HL-60 (cell line): ENCODE measurements around the gene HPN.

Experiments
- DNase-seq, 2 experiments: peaks; one replicate each; pipeline ENCODE4 v3.0.0-alpha.2; 2010 to 2020; ENCODE audit warnings: low read depth in 1 of 2, low spot score in 1 of 2
- H3K27ac ChIP-seq: fragments of 250-450 bp; sonication (Bioruptor Pico); replicated peaks from 2 replicates; pipeline ENCODE4 v1.5.1; 2020; ENCODE audit warnings: mild to moderate bottlenecking, moderate library complexity
- H3K27me3 ChIP-seq: fragments of 250-450 bp; sonication (Bioruptor Pico); 2 replicates; pipeline ENCODE4 v1.5.1; 2021; ENCODE audit warnings: mild to moderate bottlenecking, moderate library complexity; ENCODE audit not compliant: insufficient read depth, poor library complexity, severe bottlenecking
- H3K4me3 ChIP-seq: replicated peaks from 2 replicates; pipeline ENCODE4 v1.5.1; 2011; ENCODE audit warnings: mild to moderate bottlenecking, control low read depth, low read length; ENCODE audit not compliant: insufficient read depth
- GABPA ChIP-seq: IDR thresholded peaks from 2 replicates; pipeline ENCODE4 v1.6.1; 2012; ENCODE audit warnings: low read depth
- POLR2AphosphoS5 ChIP-seq: IDR thresholded peaks from 2 replicates; pipeline ENCODE4 v1.6.1; 2012; ENCODE audit warnings: low read depth
- SPI1 ChIP-seq: IDR thresholded peaks from 2 replicates; pipeline ENCODE4 v1.6.1; 2012; ENCODE audit warnings: low read depth, mild to moderate bottlenecking, borderline replicate concordance
- TF ChIP-seq, protein P1 (sequence below): IDR thresholded peaks from one replicate; pipeline ENCODE4 v1.5.1; 2011; ENCODE audit warnings: low read length, control low read depth, inconsistent platforms; ENCODE audit not compliant: insufficient read depth
- TF ChIP-seq, protein P2 (sequence below): IDR thresholded peaks from 2 replicates; pipeline ENCODE4 v1.6.1; 2012; ENCODE audit warnings: low read depth; ENCODE audit not compliant: insufficient replicate concordance

The HPN gene

DNA sequence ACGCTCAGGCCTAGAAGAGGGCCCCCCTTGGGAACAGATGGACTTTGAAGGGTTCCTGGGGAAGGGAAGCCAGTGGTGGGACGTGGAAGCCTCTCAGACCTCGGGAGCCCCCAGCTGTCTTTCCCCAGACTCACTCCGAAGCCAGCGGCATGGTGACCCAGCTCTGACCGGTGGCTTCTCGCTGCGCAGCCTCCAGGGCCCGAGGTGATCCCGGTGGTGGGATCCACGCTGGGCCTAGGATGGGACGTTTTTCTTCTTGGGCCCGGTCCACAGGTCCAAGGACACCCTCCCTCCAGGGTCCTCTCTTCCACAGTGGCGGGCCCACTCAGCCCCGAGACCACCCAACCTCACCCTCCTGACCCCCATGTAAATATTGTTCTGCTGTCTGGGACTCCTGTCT, 24.6 kb downstream of the HPN start:
- TF ChIP-seq SPI1, result no peak
- Histone ChIP-seq H3K4me3 (no peak overlapping the region), H3K27me3 (no peaks in the 10 kb centered on the region), H3K27ac (no peak overlapping the region)
- DNase-seq, result no peak

DNA sequence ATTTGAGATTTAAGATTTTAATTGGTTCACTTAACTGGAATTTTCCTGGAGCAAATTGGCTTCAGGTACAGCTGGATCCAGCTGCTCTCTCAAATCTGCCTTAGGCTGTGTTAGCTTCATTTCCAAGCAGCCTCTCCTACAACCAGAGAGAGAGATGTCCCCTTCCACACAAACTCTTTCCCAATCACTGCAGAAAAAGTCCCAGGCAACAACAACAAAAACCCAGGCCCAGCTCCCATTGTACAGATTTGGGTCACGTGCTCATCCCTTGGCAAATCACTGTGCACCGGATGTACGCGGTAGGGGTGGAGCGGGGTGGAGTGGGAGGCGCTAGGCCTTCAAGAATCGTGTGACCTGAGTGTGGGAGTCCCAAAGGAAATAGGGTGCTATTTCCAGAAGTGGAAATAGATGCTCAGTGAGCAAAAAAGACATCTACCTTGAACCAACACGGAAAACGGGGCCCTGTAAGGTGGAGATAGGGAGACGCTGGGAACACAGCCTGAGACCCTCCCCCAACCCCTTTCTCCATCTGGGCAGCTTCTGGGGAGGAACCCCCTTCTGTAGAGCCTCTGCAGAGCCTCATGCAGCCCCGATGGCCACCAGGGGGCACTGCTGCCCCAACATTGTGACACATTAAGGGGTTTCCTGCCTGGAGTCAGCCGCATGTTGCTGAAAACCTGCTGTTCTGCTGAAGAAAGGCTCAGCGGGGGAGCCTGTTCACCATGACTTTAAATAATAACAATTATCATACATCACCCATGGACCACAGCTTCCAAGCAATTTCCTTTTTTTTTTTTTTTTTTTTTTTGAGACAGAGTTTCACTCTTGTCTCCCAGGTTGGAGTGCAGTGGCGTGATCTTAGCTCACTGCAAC, 25.4 kb downstream of the HPN start:
- peak; percentile 49 to 80 for DNase-seq
- Histone ChIP-seq H3K27ac (no peak overlapping the region), H3K4me3 (no peak overlapping the region), H3K27me3 (no peaks in the 10 kb centered on the region)
- no peak for TF ChIP-seq POLR2AphosphoS5
- TF ChIP-seq, protein P1, sequence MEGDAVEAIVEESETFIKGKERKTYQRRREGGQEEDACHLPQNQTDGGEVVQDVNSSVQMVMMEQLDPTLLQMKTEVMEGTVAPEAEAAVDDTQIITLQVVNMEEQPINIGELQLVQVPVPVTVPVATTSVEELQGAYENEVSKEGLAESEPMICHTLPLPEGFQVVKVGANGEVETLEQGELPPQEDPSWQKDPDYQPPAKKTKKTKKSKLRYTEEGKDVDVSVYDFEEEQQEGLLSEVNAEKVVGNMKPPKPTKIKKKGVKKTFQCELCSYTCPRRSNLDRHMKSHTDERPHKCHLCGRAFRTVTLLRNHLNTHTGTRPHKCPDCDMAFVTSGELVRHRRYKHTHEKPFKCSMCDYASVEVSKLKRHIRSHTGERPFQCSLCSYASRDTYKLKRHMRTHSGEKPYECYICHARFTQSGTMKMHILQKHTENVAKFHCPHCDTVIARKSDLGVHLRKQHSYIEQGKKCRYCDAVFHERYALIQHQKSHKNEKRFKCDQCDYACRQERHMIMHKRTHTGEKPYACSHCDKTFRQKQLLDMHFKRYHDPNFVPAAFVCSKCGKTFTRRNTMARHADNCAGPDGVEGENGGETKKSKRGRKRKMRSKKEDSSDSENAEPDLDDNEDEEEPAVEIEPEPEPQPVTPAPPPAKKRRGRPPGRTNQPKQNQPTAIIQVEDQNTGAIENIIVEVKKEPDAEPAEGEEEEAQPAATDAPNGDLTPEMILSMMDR, result peak; percentile 68
- TF ChIP-seq, protein P2, sequence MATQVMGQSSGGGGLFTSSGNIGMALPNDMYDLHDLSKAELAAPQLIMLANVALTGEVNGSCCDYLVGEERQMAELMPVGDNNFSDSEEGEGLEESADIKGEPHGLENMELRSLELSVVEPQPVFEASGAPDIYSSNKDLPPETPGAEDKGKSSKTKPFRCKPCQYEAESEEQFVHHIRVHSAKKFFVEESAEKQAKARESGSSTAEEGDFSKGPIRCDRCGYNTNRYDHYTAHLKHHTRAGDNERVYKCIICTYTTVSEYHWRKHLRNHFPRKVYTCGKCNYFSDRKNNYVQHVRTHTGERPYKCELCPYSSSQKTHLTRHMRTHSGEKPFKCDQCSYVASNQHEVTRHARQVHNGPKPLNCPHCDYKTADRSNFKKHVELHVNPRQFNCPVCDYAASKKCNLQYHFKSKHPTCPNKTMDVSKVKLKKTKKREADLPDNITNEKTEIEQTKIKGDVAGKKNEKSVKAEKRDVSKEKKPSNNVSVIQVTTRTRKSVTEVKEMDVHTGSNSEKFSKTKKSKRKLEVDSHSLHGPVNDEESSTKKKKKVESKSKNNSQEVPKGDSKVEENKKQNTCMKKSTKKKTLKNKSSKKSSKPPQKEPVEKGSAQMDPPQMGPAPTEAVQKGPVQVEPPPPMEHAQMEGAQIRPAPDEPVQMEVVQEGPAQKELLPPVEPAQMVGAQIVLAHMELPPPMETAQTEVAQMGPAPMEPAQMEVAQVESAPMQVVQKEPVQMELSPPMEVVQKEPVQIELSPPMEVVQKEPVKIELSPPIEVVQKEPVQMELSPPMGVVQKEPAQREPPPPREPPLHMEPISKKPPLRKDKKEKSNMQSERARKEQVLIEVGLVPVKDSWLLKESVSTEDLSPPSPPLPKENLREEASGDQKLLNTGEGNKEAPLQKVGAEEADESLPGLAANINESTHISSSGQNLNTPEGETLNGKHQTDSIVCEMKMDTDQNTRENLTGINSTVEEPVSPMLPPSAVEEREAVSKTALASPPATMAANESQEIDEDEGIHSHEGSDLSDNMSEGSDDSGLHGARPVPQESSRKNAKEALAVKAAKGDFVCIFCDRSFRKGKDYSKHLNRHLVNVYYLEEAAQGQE, result no peak

DNA sequence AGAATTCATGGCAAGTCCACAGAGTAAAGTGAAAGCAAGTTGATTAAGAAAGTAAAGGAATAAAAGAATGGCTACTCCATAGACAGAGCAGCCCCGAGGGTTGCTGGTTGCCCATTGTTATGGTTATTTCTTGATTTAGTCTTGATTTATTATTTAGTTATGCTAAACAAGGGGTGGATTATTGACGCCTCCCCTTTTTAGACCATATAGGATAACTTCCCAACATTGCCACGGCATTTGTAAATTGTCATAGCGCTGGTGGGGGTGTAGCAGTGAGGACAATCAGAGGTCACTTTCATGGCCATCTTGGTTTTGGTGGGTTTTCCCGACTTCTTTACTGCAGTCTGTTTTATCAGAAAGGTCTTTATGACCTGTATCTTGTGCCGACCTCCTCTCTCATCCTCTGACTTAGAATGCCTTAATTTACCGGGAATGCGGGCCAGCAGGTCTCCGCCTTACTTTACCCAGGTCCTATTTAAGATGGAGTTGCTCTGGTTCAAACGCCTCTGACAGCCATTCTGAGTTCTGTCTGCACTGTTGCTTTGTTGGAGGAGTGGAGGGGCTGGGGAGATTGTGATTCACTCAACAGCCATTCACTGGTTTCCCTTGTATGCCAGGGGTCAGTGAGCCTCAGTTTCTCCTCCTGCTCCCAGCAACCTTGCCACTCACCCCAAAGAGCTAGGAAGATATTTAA, 27.6 kb downstream of the HPN start:
- Histone ChIP-seq H3K27ac (no peak overlapping the region), H3K27me3 (no peaks in the 10 kb centered on the region), H3K4me3 (no peak overlapping the region)
- no peak for DNase-seq
- TF ChIP-seq POLR2AphosphoS5 (no peak), SPI1 (no peak), GABPA (no peak)
- TF ChIP-seq, protein P2, result no peak
- TF ChIP-seq, protein P1, result no peak

DNA sequence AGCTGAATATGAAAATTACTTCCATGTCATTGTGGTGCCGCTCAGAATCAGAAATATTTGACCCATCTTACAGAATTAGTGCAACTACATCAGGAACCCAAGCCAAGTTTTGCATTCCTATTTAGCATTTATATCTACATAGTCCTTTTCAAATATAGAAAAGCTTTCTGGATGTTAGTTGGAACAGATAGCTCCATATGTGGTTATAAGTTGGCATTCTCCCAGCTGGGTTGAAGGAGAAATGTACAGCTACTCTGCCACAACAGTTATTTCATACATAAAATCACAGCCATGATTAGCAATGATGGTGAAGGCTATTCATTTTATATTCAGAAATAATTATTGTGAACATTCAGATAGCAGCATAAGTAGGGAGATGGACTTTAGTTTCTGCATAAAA, 28.2 kb downstream of the HPN start:
- H3K4me3 ChIP-seq, result no peak overlapping the region
- no peak for DNase-seq
- H3K27ac ChIP-seq, result no peak overlapping the region
- H3K27me3 ChIP-seq, result no peaks in the 10 kb centered on the region
- no peak for TF ChIP-seq POLR2AphosphoS5
- no peak for TF ChIP-seq GABPA
- TF ChIP-seq SPI1, result no peak
- TF ChIP-seq, protein P2, result no peak
- TF ChIP-seq, protein P1, result no peak
